HepG2 (cell line): ENCODE measurements around the gene MLH1. TPM values are rescaled to one million over a fixed set of nuclear protein-coding genes. Genes with fewer than 3 reads are reported as not detected.

Experiments
- ARNT2 ChIP-seq: sonication (generic); formaldehyde crosslinking; IDR thresholded peaks from 2 replicates; pipeline ENCODE4 v1.8.0; 2022; ENCODE audit warnings: mild to moderate bottlenecking, low read depth, missing genetic modification reagents, moderate library complexity
- IRX3 ChIP-seq: sonication (generic); formaldehyde crosslinking; IDR thresholded peaks from 2 replicates; pipeline ENCODE4 v1.8.1; 2023; ENCODE audit warnings: mild to moderate bottlenecking, low read depth, missing genetic modification reagents, borderline replicate concordance
- KDM5A ChIP-seq: fragments of 200-600 bp; sonication (generic); IDR thresholded peaks from 2 replicates; pipeline ENCODE4 v1.7.0; 2018; ENCODE audit warnings: antibody characterized with exemption, mild to moderate bottlenecking, low read length, borderline replicate concordance
- MAFF ChIP-seq: IDR thresholded peaks from 2 replicates; pipeline ENCODE4 v1.6.1; 2011; ENCODE audit warnings: low read depth, low read length, improper control_type of control experiment
- MAFG ChIP-seq: sonication (generic); formaldehyde crosslinking; IDR thresholded peaks from 2 replicates; pipeline ENCODE4 v1.5.1; 2020; ENCODE audit warnings: mild to moderate bottlenecking, missing genetic modification reagents
- ZBTB38 ChIP-seq: sonication (generic); formaldehyde crosslinking; IDR thresholded peaks from 2 replicates; pipeline ENCODE4 v1.5.1; 2020; ENCODE audit warnings: mild to moderate bottlenecking, missing genetic modification reagents
- ZNF496 ChIP-seq: sonication (generic); formaldehyde crosslinking; IDR thresholded peaks from 2 replicates; pipeline ENCODE4 v1.8.1; 2023; ENCODE audit warnings: mild to moderate bottlenecking, moderate library complexity, missing genetic modification reagents; ENCODE audit not compliant: insufficient replicate concordance
- ZNF609 ChIP-seq: sonication (generic); formaldehyde crosslinking; IDR thresholded peaks from 2 replicates; pipeline ENCODE4 v1.4.0; 2020; ENCODE audit warnings: mild to moderate bottlenecking, missing genetic modification reagents, borderline replicate concordance
- polyA plus RNA-seq, 8 experiments: library from polyadenylated mRNA; depleted of rRNA in 3 of 8; stranded (reverse) in 7 of 8; unstranded in 1 of 8; fragments of >200 nt; fragmentation: Illumina TruSeq in 4 of 8; extraction: Trizol in 4 of 8; gene quantifications; 2 replicates each; pipeline versions ENCODE4 v1.2.1 to v1.2.3, GENCODE V29; 2011 to 2016; ENCODE audit warnings: low read depth in 4 of 8, missing spikeins in 1 of 8, mixed read lengths in 1 of 8; ENCODE audit not compliant: insufficient read depth in 1 of 8
- total RNA-seq, 5 experiments: library from RNA; depleted of rRNA; stranded (reverse); fragments of >200 nt; fragmentation: Illumina TruSeq; extraction: Trizol; gene quantifications; 2 replicates each; pipeline ENCODE4 v1.2.3, GENCODE V29; 2016; ENCODE audit warnings: low read depth in 1 of 5

The MLH1 gene
- total and polyA plus RNA-seq, 2 of the 13 experiments (the other 11 are each of a cell fraction or from before 2014, with no cell fraction given), result 29.5 to 70.8 TPM

- TF ChIP-seq ZNF609 (CRISPR knock-in tag), result 0 out of 2 replicates have a peak, but pooled peaks have one; percentile 27
- TF ChIP-seq IRX3, result 0 out of 2 replicates have a peak, but pooled peaks have one; percentile 46
- TF ChIP-seq MAFG (CRISPR knock-in tag), result peak; percentile 73; the same call in 1 of the 2 replicates
- no peak for TF ChIP-seq ZNF496 (CRISPR knock-in tag)
- 0 out of 2 replicates have a peak, but pooled peaks have one; percentile 36 for TF ChIP-seq ARNT2
- no peak for TF ChIP-seq ZBTB38 (CRISPR knock-in tag)
- peak; percentile 32; the same call in 1 of the 2 replicates for TF ChIP-seq KDM5A
- peak; percentile 89 for TF ChIP-seq MAFF
These were observed 1.2 kb upstream of the MLH1 start (continued) for GRCh38 chr3:36991923-36992805.
